Hepatocyte (in vitro differentiated cells): ENCODE measurements around the gene ANK2.

Experiments
- CTCF ChIP-seq: fragments of 200-600 bp; sonication (generic); IDR thresholded peaks from 2 replicates; pipeline ENCODE4 v1.5.1; 2016; ENCODE audit warnings: antibody characterized with exemption, mild to moderate bottlenecking; ENCODE audit not compliant: poor library complexity
- EZH2 ChIP-seq: fragments of 200-600 bp; sonication (generic); IDR thresholded peaks from 2 replicates; pipeline ENCODE4 v1.6.1; 2016; ENCODE audit warnings: antibody characterized with exemption, mild to moderate bottlenecking, borderline replicate concordance

GRCh38 chr4:113276464-113277170 is 227.2 kb downstream of the ANK2 start:
- TF ChIP-seq CTCF = no peak
- TF ChIP-seq EZH2 = no peak
